GM12865 (cell line): ENCODE data around the gene PLIN4.

ENCODE experiments used
- DNase-seq: peaks from one replicate; pipeline ENCODE4 v3.0.0; 2010; ENCODE audit warnings: low read depth
- H3K4me3 ChIP-seq: 2 replicates; pipeline ENCODE4 v1.5.1; 2011; ENCODE audit warnings: mild to moderate bottlenecking, low read depth, low read length, control low read depth
- CTCF ChIP-seq: IDR thresholded peaks from 2 replicates; pipeline ENCODE4 v1.5.1; 2011; ENCODE audit warnings: low read length, control low read depth, low read depth, inconsistent platforms; ENCODE audit not compliant: insufficient read depth; ENCODE audit errors: missing control alignments

Gene PLIN4

GRCh38 chr19:4464815-4465581 lies 53.3 kb downstream of the PLIN4 start:
- TF ChIP-seq CTCF: no peak
- DNase-seq: no peak
- no peak overlapping the region for H3K4me3 ChIP-seq

- peak within 1 kb of the TSS; percentile 72 for H3K4me3 ChIP-seq
- DNase-seq: peak; percentile 100
- TF ChIP-seq CTCF: no peak
Measured at GRCh38 chr19:4457654-4458395, 60.5 kb downstream of the PLIN4 start, which contains the start of gene UBXN6. Gene UBXN6, minus strand, starts transcription at chr19:4457794. Its CDS starts 97 bp downstream, at chr19:4457697.

GRCh38 chr19:4456843-4457653 lies 61.2 kb downstream of the PLIN4 start:
- H3K4me3 ChIP-seq: peak overlapping the region; percentile 72
- no peak for TF ChIP-seq CTCF
- peak; percentile 65 for DNase-seq

GRCh38 chr19:4456476-4456842 lies 61.8 kb downstream of the PLIN4 start:
- no peak for DNase-seq
- peak overlapping the region; percentile 56 for H3K4me3 ChIP-seq
- TF ChIP-seq CTCF: no peak

GRCh38 chr19:4455719-4456475 lies 62.4 kb downstream of the PLIN4 start:
- no peak for TF ChIP-seq CTCF
- peak overlapping the region; percentile 56 for H3K4me3 ChIP-seq
- no peak for DNase-seq
